ENCODE measurements around the gene GNG14.

The GNG14 gene

GRCh38 chr19:12657966-12658365 is 29.8 kb upstream of the GNG14 start:
- TF ChIP-seq POLR2A (IDR thresholded peaks at IDR 0.05; ENCODE audit: low read depth, low read length) = no peak
- DNase-seq (ENCODE audit: insufficient read length, low spot score) (no peak), FAIRE-seq (no peak)

DNA sequence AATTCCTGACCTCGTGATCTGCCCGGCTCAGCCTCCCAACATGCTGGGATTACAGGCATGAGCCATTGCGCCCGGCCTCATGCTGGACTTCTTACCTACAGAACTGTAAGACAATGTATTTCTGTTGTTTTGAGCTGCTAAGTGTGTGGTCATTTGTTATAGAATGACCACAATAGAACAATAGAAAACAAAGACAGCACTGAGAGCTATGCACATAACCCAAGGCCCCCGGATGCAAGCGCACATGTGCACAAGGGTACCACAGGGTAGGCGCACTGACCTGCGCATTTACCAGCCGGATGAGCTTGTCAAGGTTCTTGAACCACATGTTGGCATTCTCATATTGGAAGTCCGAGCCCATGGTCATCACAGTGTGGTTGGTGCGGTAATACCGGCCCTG is 26.8 kb upstream of the GNG14 start:
- DNase-seq (ENCODE audit: insufficient read length, low spot score) = no peak
- TF ChIP-seq POLR2A (IDR thresholded peaks at IDR 0.05; ENCODE audit: low read depth, low read length) = no peak
- FAIRE-seq = no peak

GRCh38 chr19:12664406-12665280 is 23.2 kb upstream of the GNG14 start:
- no peak for TF ChIP-seq POLR2A (IDR thresholded peaks at IDR 0.05; ENCODE audit: low read depth, low read length)
- peak; percentile 38 for DNase-seq (ENCODE audit: insufficient read length, low spot score)
- no peak for FAIRE-seq

DNA sequence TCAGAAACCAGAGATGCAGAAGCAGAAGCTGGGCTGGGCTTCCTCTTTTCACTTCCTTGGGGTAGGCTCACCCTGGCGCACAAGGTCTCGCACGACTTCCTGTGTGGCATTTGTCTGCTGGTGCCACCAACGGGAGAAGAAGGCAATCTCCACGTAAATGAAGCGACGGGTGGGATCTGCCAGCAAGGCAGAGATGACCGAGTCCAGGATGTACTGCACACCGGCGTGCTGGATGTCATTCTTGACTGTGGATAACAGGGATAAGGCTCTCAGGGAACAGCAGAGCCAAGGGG is 22.6 kb upstream of the GNG14 start:
- TF ChIP-seq POLR2A (IDR thresholded peaks at IDR 0.05; ENCODE audit: low read depth, low read length) = no peak
- no peak for FAIRE-seq
- DNase-seq (ENCODE audit: insufficient read length, low spot score) = no peak

- DNase-seq (ENCODE audit: insufficient read length, low spot score) (no peak), FAIRE-seq (no peak)
Observed at GRCh38 chr19:12665671-12666264, 22.0 kb upstream of the GNG14 start.

GRCh38 chr19:12666265-12667048 is 21.3 kb upstream of the GNG14 start, which contains the start of the genes MAN2B1 and WDR83:
Gene MAN2B1 (minus strand): TSS chr19:12666742. CDS start chr19:12666701, 41 bp downstream.
Gene WDR83 (plus strand): TSS chr19:12666807. CDS start chr19:12669791, 2,984 bp downstream.
- DNase-seq (ENCODE audit: insufficient read length, low spot score) (peak; percentile 93), FAIRE-seq (no peak)
- peak; percentile 40; the same call in 1 of the 2 replicates for TF ChIP-seq POLR2A (IDR thresholded peaks at IDR 0.05; ENCODE audit: low read depth, low read length)

More at GRCh38 chr19:12665671-12666264, 22.0 kb upstream of the GNG14 start:
- no peak for TF ChIP-seq POLR2A (IDR thresholded peaks at IDR 0.05; ENCODE audit: low read depth, low read length)

DNA sequence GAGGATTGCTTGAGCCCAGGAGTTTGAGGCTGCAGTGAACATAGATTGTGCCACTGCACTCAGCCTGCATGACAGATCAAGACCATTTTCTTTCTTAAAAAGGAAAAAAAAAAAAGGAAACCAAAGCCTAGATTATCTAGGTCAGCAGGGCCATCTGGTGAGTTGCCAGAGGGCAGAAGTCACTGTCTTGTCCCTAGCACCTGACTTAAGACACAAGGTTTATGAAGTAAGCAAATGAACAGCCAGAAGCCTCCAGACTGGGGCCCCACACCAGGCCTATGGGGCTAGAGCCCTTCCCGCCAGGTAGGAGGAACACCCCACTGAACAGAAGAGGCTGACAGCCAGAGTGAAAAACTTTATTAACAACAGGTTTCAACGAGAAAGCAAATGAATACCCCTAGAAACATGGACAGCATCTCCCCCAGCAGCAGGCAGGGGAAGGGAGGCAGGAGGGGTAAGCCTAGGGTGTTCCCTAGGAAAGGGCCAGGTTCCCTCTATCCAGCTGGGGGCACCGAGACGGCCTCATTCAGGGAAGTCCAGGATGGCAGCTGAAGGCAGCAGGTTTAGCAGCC is 20.0 kb upstream of the GNG14 start:
- no peak for TF ChIP-seq POLR2A (IDR thresholded peaks at IDR 0.05; ENCODE audit: low read depth, low read length)
- FAIRE-seq (no peak), DNase-seq (ENCODE audit: insufficient read length, low spot score) (no peak)

DNA sequence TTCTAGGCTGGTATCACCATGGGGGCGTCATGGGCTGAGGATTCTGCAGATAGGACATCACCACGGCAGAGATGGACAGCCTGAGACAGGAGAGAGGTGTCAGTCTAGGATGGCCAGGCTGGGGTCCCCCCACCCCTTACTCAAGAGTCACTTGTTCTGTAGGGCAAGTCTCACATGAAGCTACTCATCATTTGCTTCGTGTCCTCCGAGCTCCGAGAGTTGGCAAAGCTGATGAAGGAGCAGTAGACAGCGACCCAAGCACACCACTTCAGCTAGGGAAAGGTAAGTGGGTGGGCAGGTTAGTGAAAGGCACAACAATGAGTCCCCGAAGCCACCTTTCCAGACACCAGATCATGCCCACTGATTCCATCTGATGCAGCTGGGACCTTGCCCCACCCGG is 19.5 kb upstream of the GNG14 start:
- no peak for TF ChIP-seq POLR2A (IDR thresholded peaks at IDR 0.05; ENCODE audit: low read depth, low read length)
- no peak for FAIRE-seq
- DNase-seq (ENCODE audit: insufficient read length, low spot score) = no peak

DNA sequence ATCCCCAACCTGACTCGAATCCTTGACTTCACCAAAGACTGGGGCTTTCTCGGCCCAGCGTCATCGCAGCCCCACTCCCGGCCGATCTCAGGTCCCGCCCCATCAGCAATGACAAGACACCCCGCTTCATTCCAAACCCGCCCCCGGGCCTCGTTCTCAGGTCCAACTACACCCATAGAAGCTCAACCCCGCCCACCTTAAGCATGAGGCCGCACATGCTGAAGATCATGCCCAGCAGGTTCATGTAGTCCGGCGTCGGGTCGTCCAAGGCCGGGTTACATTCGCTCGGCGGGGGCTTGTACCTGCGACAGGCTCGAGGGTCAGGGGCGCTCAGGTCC is 18.9 kb upstream of the GNG14 start:
- FAIRE-seq (no peak), DNase-seq (ENCODE audit: insufficient read length, low spot score) (no peak)
- TF ChIP-seq POLR2A (IDR thresholded peaks at IDR 0.05; ENCODE audit: low read depth, low read length) = no peak

DNA sequence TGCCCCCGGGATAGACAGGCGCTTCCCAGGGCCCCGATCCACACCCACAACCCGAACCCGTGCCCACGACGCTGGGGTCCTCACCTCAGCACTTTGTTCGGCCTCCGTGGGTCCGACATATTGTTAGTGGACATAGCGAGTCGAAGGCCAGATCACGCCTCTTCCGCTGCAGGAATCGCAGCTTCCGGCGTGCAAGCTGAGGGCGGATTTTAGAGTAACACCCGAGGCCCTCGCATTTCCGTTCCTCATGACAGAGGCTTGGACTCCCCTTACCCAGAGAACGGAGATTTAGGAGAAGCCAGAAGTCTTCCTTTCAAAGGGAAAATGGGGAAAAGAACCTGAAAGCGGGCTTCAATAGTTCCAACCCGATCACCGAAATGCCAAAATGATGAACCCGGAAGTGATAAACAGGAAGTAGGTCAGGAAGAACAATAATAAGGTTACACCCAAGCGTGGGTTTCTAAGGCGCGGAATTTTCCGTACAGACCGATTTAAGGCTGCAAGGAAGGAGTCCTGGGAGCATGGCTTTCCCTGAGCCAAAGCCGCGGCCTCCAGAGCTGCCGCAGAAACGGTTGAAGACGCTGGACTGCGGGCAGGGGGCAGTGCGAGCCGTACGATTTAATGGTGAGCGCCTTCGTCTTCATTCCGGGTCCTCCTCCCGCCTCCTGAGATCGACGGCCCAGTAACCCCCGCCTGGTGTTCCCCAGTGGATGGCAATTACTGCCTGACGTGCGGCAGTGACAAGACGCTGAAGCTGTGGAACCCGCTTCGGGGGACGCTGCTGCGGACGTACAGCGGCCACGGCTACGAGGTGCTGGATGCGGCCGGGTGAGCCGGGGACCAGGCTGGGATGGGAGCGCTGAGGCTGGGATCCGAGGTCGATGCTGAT is 18.3 kb upstream of the GNG14 start:
- no peak for FAIRE-seq
- TF ChIP-seq POLR2A (IDR thresholded peaks at IDR 0.05; ENCODE audit: low read depth, low read length) = peak; percentile 56
- DNase-seq (ENCODE audit: insufficient read length, low spot score) = peak; percentile 63

GRCh38 chr19:12670159-12670928 is 17.5 kb upstream of the GNG14 start:
- 0 out of 2 replicates have a peak, but pooled peaks have one; percentile 3 for TF ChIP-seq POLR2A (IDR thresholded peaks at IDR 0.05; ENCODE audit: low read depth, low read length)
- no peak for FAIRE-seq
- DNase-seq (ENCODE audit: insufficient read length, low spot score) = no peak

DNA sequence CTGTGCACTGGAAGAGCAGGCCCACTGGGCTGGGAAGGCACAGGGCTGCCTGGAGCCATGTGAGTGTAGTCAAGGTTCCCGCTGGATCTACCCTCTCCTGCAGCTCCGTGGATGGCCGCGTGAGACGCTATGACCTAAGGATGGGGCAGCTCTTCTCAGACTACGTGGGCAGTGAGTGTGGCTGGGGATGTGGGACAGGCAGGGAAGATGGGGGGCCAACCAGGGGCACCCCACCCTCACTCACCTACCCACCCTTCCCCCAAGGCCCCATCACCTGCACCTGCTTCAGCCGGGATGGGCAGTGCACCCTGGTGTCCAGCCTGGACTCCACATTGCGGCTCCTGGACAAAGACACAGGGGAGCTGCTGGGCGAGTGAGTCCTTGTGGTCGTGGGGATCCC is 15.1 kb upstream of the GNG14 start:
- FAIRE-seq = no peak
- TF ChIP-seq POLR2A (IDR thresholded peaks at IDR 0.05; ENCODE audit: low read depth, low read length) = no peak
- no peak for DNase-seq (ENCODE audit: insufficient read length, low spot score)
